HG03045 (cell line): Measurements from ENCODE around the gene EHD4.

ENCODE experiments used
- ATAC-seq: cut with Tn5 transposase; IDR thresholded peaks from one replicate; pipeline ENCODE4 v1.9.1; 2021; ENCODE audit warnings: mild to moderate bottlenecking, moderate library complexity; ENCODE audit not compliant: unreplicated experiment

Gene EHD4

GRCh38 chr15:41958002-41958420, 14.3 kb downstream of the EHD4 start:
- no peak for ATAC-seq

- no peak for ATAC-seq
These were observed 15.1 kb downstream of the EHD4 start for GRCh38 chr15:41957021-41957897.

- ATAC-seq, result no peak
These were observed 16.4 kb downstream of the EHD4 start for GRCh38 chr15:41955807-41956525.

- no peak for ATAC-seq
These were observed 17.3 kb downstream of the EHD4 start for GRCh38 chr15:41955100-41955499.

GRCh38 chr15:41954036-41954435, 18.3 kb downstream of the EHD4 start:
- ATAC-seq, result no peak

GRCh38 chr15:41952013-41952563, 20.3 kb downstream of the EHD4 start:
- no peak for ATAC-seq

- no peak for ATAC-seq
These were observed 20.8 kb downstream of the EHD4 start for GRCh38 chr15:41951571-41951970.

- ATAC-seq, result no peak
These were observed 21.9 kb downstream of the EHD4 start for GRCh38 chr15:41950489-41950888.

GRCh38 chr15:41950127-41950483, 22.3 kb downstream of the EHD4 start:
- ATAC-seq, result no peak

- no peak for ATAC-seq
These were observed 22.8 kb downstream of the EHD4 start for GRCh38 chr15:41949401-41950126.

GRCh38 chr15:41948490-41948889, 23.9 kb downstream of the EHD4 start:
- no peak for ATAC-seq

GRCh38 chr15:41946970-41947369, 25.4 kb downstream of the EHD4 start:
- no peak for ATAC-seq

GRCh38 chr15:41945731-41946130, 26.6 kb downstream of the EHD4 start:
- ATAC-seq, result no peak

- ATAC-seq, result no peak
These were observed 27.1 kb downstream of the EHD4 start for GRCh38 chr15:41945221-41945620.

- ATAC-seq, result no peak
These were observed 27.9 kb downstream of the EHD4 start for GRCh38 chr15:41944313-41944940.

- ATAC-seq, result no peak
These were observed 28.6 kb downstream of the EHD4 start for GRCh38 chr15:41943543-41944312.

GRCh38 chr15:41942886-41943285, 29.5 kb downstream of the EHD4 start:
- no peak for ATAC-seq

GRCh38 chr15:41941644-41942415, 30.5 kb downstream of the EHD4 start:
- ATAC-seq, result no peak

GRCh38 chr15:41940441-41940857, 31.9 kb downstream of the EHD4 start:
- ATAC-seq, result no peak
